ENCODE measurements around the gene SHROOM1. TPM values are rescaled to one million over a fixed set of nuclear protein-coding genes. Genes with fewer than 3 reads are reported as not detected.

SHROOM1 gene
- total and polyA plus RNA-seq, 2 donors (not counting 3 experiments of a cell fraction or from before 2014, with no cell fraction given), result 12.8 to 20.9 TPM

DNA sequence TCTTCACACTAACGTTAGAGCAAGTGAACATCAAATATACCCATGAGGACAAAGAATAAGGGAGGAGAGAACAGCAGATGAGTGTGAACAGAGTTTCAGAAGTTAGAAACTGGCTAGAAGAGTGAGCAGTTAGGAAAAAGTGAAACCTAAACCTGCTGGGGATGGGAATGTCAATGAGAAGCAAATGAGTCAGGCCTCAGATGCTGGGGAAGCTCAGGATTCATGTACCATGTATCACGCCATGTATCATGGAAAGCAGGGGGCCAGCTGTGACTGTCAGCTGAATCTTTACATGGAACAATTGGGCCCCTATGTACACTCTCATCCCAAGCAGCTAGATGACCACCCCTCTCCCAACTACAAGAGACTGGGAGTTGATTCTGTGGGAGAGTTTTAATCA, 19.6 kb upstream of the SHROOM1 start:
- no peaks in the 10 kb centered on the region for H3K4me1 ChIP-seq (ENCODE audit: control insufficient read depth, extremely low read depth, insufficient read depth, low read length)
- no peaks in the 10 kb centered on the region for H3K9me1 ChIP-seq (replicated peaks; ENCODE audit: control insufficient read depth, extremely low read depth, insufficient read depth, low read length)
- FAIRE-seq, result no peak
- POLR2A ChIA-PET, result no interaction called here
- dilution Hi-C loops (cut with MboI; ENCODE audit: extremely low pct_ligation_motif_present, low sequenced_read_pairs), result no loop called here
- no peak overlapping the region for H3K4me3 ChIP-seq (replicated peaks in 1 of 3; ENCODE audit: insufficient read depth in 1 of 3, low read depth in 1 of 3, low read length in 3 of 3)
- no peaks in the 10 kb centered on the region for H3K9me3 ChIP-seq (replicated peaks; ENCODE audit: control insufficient read depth, insufficient read depth, low read length)
- H4K20me1 ChIP-seq (replicated peaks; ENCODE audit: control insufficient read depth, extremely low read depth, insufficient read depth, low read length), result no peaks in the 10 kb centered on the region
- intact Hi-C loops (cut with micrococcal nuclease), result no loop called here
- DNase-seq (ENCODE audit: low read depth, low spot score), result no peak
- H3K9ac ChIP-seq (replicated peaks; ENCODE audit: extremely low read depth, insufficient read depth, low read length), result no peak overlapping the region
- no peaks in the 10 kb centered on the region for H3K36me3 ChIP-seq (ENCODE audit: control insufficient read depth in 2 of 2, extremely low read depth in 1 of 2, insufficient read depth in 2 of 2, low read length in 2 of 2)
- TF ChIP-seq POLR2A (IDR thresholded peaks at IDR 0.05; ENCODE audit: low read depth, low read length) (no peak), GATA2 (IDR thresholded peaks at IDR 0.05; ENCODE audit: insufficient read depth, insufficient read length, low read depth, low read length) (no peak), EZH2 (IDR thresholded peaks at IDR 0.05; ENCODE audit: borderline replicate concordance, low read depth, low read length, severe bottlenecking) (no peak), MYC (IDR thresholded peaks at IDR 0.05; ENCODE audit: low read depth, low read length) (no peak), FOS (IDR thresholded peaks at IDR 0.05; ENCODE audit: borderline replicate concordance, insufficient read depth, low read length) (no peak), JUN (IDR thresholded peaks at IDR 0.05; ENCODE audit: borderline replicate concordance, insufficient read depth, insufficient read length, low read depth) (no peak), POLR2AphosphoS5 (IDR thresholded peaks at IDR 0.05; ENCODE audit: insufficient read depth, low read depth, low read length) (no peak)
- TF ChIP-seq, protein P1, sequence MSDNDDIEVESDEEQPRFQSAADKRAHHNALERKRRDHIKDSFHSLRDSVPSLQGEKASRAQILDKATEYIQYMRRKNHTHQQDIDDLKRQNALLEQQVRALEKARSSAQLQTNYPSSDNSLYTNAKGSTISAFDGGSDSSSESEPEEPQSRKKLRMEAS (IDR thresholded peaks at IDR 0.05; ENCODE audit: insufficient read depth, insufficient read length), result no peak
- TF ChIP-seq, protein P2, sequence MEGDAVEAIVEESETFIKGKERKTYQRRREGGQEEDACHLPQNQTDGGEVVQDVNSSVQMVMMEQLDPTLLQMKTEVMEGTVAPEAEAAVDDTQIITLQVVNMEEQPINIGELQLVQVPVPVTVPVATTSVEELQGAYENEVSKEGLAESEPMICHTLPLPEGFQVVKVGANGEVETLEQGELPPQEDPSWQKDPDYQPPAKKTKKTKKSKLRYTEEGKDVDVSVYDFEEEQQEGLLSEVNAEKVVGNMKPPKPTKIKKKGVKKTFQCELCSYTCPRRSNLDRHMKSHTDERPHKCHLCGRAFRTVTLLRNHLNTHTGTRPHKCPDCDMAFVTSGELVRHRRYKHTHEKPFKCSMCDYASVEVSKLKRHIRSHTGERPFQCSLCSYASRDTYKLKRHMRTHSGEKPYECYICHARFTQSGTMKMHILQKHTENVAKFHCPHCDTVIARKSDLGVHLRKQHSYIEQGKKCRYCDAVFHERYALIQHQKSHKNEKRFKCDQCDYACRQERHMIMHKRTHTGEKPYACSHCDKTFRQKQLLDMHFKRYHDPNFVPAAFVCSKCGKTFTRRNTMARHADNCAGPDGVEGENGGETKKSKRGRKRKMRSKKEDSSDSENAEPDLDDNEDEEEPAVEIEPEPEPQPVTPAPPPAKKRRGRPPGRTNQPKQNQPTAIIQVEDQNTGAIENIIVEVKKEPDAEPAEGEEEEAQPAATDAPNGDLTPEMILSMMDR (IDR thresholded peaks at IDR 0.05; ENCODE audit: extremely low read depth in 1 of 2, insufficient read depth in 1 of 2, low read depth in 1 of 2, low read length in 2 of 2), result no peak
- H3K27me3 ChIP-seq (ENCODE audit: control insufficient read depth in 2 of 2, insufficient read depth in 2 of 2, low read length in 2 of 2), result no peaks in the 10 kb centered on the region
- no peaks in the 10 kb centered on the region for H3K79me2 ChIP-seq (ENCODE audit: control insufficient read depth, insufficient read depth, low read length)
- no peak overlapping the region for H2AFZ ChIP-seq (ENCODE audit: low read depth, low read length)
- no peak overlapping the region for H3K27ac ChIP-seq (ENCODE audit: insufficient read depth, low read depth, low read length)
- H3K4me2 ChIP-seq (ENCODE audit: insufficient read depth, low read length), result no peak overlapping the region
- no TSS peak for BruUV-seq (replicated peaks)
- CTCF ChIA-PET, result interaction anchor here (1.0 to 1.1 kb wide), 2 partner anchors 10 to 16 kb away, joined by 3 read pairs; partner anchors contain the start of genes GDF9 and UQCRQ
